LHCN-M2 (cell line): ENCODE results near the gene STYXL2. TPM values are rescaled to one million over a fixed set of nuclear protein-coding genes. Genes with fewer than 3 reads are reported as not detected.

ENCODE experiments used
- DNase-seq: peaks from one replicate; pipeline ENCODE4 v3.0.0-alpha.2; 2012; ENCODE audit warnings: low read depth
- total RNA-seq: library from RNA; depleted of rRNA; stranded (reverse); fragments of >200 nt; gene quantifications from 2 replicates; pipeline ENCODE4 v1.2.3, GENCODE V29; 2014; rRNA removed

STYXL2 gene
- total RNA-seq, 1 experiment from 2014 or later: 4.8 TPM

- no peak for DNase-seq
These were observed 41.5 kb downstream of the STYXL2 start for GRCh38 chr1:167135281-167135840.

- peak; percentile 96 for DNase-seq
These were observed 42.3 kb downstream of the STYXL2 start for GRCh38 chr1:167136191-167136614.

- no peak for DNase-seq
These were observed 42.9 kb downstream of the STYXL2 start for GRCh38 chr1:167136806-167137205.

- DNase-seq: peak; percentile 23
These were observed 43.5 kb downstream of the STYXL2 start for GRCh38 chr1:167137332-167137781.

DNA sequence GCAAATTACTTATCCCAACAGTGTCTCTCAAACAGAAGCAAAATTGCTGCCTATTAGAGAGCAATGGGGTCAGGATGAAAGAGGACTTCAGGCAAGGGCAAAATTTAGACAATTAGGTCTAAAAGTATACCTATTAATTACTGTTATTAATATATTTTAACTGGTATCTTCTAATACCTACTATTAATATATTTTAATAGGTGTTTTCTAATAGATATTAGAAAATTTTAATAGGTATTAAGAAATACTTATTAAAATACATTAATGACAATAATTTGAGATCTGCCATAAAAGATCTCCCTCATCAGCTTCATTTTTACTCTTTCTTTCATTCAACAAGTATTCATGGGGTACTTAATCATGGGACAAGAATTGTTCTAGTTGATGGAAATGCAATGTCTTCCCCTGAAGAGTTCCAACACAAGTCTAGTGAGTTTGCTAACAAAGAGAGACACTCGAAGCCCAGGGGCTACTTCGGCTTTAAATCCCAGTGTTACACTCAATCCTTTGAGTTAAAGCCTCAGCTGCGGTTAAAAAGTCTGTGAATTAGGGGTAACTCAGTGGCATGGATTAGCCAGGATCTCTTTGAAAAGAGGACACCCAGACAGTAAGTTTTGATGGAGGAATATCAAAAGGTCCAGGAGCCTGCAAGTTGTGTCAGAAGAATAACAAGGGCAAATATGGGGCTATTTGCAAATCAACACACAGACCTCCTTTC lies 44.1 kb downstream of the STYXL2 start:
- DNase-seq: no peak

- DNase-seq: no peak
These were observed 44.8 kb downstream of the STYXL2 start for GRCh38 chr1:167138703-167139102.

DNA sequence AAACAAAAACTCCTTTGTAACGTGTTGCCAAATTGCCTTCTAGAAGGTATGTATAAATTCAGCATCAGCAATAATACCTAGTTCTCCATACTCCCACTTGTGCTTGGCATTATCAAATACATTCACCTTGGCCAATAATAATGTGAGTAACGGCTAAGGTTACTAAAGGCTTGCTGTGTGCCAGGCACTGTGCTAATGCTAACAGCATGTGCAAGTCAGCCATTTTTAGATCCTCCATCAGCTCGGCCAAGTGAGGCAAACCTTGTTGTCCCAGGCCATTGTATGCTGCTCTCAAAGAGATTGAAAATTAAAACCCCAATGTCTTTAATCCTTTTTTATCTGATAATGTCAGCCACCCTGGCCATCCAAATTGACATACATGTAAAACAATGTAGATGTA lies 48.1 kb downstream of the STYXL2 start:
- no peak for DNase-seq

Other genes with a start within 250 kb of the STYXL2 start
- gene TADA1, start 217.8 kb upstream of the STYXL2 start, total RNA-seq: 9.8 and 10.1 TPM in 2 replicates
- 0.45 and 0.69 TPM in 2 replicates for gene ILDR2, start 118.5 kb upstream of the STYXL2 start, total RNA-seq
- not detected in 2 replicates for gene MAEL, start 104.8 kb upstream of the STYXL2 start, total RNA-seq
- not detected in 2 replicates for gene GPA33, start 3.7 kb upstream of the STYXL2 start, total RNA-seq
- 4.8 and 5.6 TPM in 2 replicates for gene POU2F1, start 126.8 kb downstream of the STYXL2 start, total RNA-seq